Activated CD4-positive, alpha-beta T cell treated with anti-CD3 and anti-CD28 coated beads for 24 hours (primary cell): ENCODE results near the gene HOXB9.

Source experiments
- DNase-seq, 2 donors: peaks; one replicate each; pipeline ENCODE4 v3.0.0-alpha.2; 2020; ENCODE audit warnings: low read depth in 2 of 2

The HOXB9 gene

GRCh38 chr17:48586355-48587258, 39.6 kb downstream of the HOXB9 start:
- no peak for DNase-seq

- no peak for DNase-seq
Measured at GRCh38 chr17:48584223-48584741, 41.9 kb downstream of the HOXB9 start.

- DNase-seq = no peak
Measured at GRCh38 chr17:48583708-48584222, 42.4 kb downstream of the HOXB9 start.

- no peak for DNase-seq
Measured at GRCh38 chr17:48582750-48583069, 43.4 kb downstream of the HOXB9 start.

GRCh38 chr17:48579760-48580554, 46.2 kb downstream of the HOXB9 start:
- DNase-seq = no peak

GRCh38 chr17:48579471-48579759, 46.7 kb downstream of the HOXB9 start:
- DNase-seq = no peak

GRCh38 chr17:48578616-48579470, 47.3 kb downstream of the HOXB9 start:
- no peak for DNase-seq

GRCh38 chr17:48577946-48578615, 48.1 kb downstream of the HOXB9 start, which contains the start of gene HOXB4:
TSS of gene HOXB4 (minus strand) at chr17:48578350. CDS start at chr17:48578319, 31 bp downstream.
- DNase-seq = peak; percentile 33 to 60

- no peak for DNase-seq
Measured at GRCh38 chr17:48577330-48577945, 48.7 kb downstream of the HOXB9 start.

GRCh38 chr17:48576479-48577309, 49.5 kb downstream of the HOXB9 start:
- no peak for DNase-seq

GRCh38 chr17:48575673-48576478, 50.3 kb downstream of the HOXB9 start:
- DNase-seq = no peak

GRCh38 chr17:48575066-48575582, 51.0 kb downstream of the HOXB9 start:
- no peak for DNase-seq

GRCh38 chr17:48574505-48575065, 51.6 kb downstream of the HOXB9 start:
- DNase-seq = no peak

- DNase-seq = no peak
Measured at GRCh38 chr17:48571826-48572417, 54.2 kb downstream of the HOXB9 start.
